G401.6 (cell line): Measurements from ENCODE around the gene EML5.
A peak's percentile ranks its signal among the peaks of the same experiment; 100 is the strongest.
"Not testable (repeated sequence)": the region's sequence is repeated elsewhere in the genome, so short reads cannot be mapped to it uniquely, and the experiment has no call there.

ENCODE experiments used
- FAIRE-seq: peaks from 2 replicates; lab custom pipeline; 2012; peaks lifted over from hg19 to GRCh38; lab: Jason Lieb, UNC

EML5 gene

DNA sequence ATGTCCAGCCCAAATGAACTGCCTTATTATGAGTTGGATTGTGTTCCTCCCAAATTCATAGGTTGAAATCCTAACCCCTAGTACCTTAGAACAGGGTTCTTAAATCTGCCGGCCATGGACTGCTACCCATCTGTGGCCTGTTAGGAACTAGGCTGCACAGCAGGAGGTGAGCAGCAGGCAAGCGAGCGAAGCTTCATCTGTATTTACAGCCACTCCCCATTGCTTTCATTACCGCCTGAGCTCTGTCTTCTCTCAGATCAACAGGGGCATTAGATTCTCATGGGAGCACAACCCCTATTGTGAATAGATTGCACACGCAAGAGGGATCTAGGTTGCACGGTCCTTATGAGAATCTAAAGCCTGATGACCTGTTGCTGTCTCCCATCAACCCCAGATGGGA is 9.8 kb upstream of the EML5 start:
- no peak for FAIRE-seq

GRCh38 chr14:88799522-88799921 is 6.8 kb upstream of the EML5 start:
- no peak for FAIRE-seq

DNA sequence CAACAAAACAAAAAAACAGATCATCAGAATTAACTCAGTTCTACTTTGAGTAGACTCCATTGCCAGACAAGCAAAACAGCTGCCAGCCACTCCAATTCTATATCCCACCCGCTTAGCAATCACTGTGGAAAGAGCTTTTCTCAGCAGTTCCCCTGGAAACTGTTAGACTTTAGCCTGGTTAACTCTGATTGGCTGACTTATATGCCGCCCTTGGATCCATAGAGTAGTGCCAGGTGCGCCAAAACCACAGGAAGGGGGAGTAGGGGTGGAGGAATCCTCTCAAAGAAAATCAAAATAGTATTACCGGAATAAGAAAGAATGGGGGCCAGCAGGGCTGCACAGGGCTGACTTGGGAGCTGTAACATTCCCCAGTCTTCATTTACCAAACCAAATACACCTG is 5.4 kb upstream of the EML5 start:
- no peak for FAIRE-seq

DNA sequence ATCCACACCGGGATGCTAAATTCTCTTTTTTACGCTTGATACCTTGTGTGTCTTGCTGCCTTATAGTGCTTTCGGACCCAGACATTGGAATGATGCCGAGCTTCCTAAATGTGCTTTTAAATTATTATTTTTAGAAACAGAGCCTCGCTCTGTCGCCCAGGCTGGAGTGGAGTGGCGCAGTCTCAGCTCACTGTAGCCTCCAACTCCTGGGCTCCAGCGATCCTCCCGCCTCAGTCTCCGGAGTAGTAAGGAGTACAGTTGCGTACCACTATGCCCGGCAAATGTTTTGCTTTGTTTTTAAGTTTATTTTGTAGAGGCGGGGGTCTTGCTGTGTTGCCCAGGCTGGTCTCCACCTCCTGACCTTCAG is 489 bp upstream of the EML5 start:
- no peak for FAIRE-seq

DNA sequence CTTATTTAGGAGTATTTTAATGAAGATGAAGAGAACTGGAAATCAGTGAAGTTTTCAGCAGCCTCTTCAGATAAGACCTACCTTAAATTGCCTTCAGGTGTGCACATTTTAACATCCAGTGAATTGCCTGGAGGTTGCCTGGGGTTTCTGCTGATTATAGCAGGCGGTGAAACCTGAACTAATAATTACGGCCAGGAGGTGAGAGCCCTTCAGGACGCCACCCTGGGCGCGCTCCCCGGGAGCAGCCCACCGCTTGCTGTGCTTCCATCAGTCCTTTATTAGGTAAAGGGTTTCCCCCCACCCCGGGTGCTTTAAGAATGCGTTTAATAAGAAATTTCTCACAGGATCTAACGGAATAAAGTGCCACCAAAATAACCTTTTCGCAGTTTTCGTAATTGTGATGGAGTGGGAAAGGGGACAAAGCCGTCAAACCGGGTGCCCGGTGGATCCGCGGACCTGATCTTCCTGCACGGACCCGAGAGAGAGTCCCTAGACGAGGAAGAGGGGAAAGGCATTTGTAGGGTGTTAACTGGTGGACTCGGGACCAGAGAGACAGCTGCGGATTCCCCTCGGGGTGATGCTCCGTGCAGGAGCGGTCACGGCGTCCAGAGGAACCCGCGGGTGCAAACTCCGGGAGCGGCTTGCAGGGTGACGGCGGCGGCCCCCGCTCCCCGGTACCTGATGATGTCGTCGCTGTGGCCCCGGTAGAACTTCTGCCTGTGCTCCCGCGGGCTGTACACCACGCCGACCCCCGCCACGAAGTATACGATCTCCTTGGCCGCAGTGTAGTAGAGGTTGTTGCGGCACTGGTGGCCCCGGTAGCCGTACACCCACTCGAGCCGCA is 902 bp downstream of the EML5 start:
- FAIRE-seq = no peak

GRCh38 chr14:88791252-88791621 is 1.5 kb downstream of the EML5 start:
- FAIRE-seq = no peak

DNA sequence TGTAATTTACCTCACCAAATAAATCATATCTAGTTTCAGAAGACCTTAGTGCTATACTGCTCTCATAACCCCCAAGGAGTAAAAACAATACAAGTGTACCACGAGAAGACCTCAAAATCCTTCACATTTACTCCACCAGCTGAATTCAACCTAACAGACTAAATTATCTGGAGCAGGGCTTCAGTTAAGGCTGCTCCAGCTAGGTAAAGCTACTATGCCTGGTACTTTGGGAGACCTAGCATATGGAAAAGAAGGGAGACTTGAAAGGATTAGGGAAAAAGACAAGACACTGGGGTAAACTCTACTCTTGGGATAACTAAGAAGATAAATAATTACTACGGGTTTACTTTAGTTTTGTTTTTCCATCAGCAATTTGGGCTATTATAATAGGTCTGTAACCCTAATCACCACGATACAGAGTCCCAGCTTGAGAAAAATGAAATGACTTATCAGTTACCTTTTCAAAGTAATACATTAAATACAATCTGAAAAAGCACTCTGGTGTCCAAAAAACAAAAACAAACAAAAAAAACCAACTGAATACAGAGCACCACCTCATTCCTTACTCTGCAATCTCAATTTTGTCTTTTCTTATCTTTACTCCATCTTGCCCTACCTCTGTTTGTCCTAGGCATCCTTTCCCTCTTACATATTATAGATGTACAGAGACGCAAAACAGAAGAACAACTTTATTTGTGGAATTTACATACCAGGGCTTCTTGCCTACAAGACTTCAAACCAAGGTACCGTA is 2.1 kb downstream of the EML5 start:
- no peak for FAIRE-seq

DNA sequence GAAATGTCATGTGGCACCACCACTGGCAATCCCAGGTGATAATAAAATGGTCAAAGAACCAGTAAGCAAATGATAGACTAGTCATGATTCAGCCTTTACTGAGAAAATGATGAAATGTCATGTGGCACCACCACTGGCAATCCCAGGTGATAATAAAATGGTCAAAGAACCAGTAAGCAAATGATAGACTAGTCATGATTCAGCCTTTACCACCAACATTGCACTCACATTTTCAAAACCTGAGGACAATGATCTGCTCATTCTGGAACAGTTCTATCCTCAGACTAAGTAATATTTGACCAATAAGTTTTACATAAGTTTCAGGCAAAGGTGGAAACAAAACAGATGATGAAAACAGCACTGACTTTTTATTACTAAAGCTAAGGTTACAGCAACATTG is 3.2 kb downstream of the EML5 start:
- FAIRE-seq = not testable (repeated sequence)

DNA sequence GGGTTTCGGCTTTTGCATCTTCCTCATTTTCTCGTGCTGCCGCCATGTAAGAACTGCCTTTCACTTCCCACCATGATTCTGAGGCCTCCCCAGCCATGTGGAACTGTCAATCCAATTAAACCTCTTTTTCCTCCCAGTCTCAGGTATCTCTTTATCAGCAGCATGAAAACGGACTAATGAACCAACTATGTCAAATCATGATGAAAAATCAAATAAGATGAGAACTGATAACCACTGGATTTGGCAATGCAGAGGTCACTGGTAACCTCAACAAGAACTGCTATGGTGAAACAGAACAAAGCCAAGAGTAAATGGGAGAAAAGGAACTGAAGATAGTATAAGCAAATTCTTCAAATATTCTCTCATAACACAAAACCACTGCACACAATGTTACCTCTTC is 6.0 kb downstream of the EML5 start:
- FAIRE-seq = no peak

GRCh38 chr14:88785911-88786310 is 6.8 kb downstream of the EML5 start:
- no peak for FAIRE-seq

DNA sequence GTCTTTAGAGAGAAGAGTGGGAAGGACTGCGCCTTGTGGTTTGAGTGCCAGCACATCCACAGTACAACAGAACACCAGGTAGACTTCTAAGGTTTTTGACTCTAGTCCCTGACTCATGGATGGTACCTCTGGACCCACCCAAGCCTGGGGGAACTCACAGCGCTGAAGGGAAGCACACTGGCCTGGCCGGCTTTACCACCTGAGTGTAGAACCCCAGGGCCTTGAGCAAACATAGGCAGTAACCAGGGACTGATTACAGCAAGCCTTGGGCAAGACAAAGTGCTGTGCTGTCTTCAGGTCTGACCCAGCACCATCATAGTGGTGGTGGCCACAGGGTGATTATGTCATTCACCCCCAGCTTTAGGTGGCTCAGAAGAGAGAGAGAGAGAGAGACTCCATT is 17.2 kb downstream of the EML5 start:
- FAIRE-seq = no peak

GRCh38 chr14:88770736-88771135 is 22.0 kb downstream of the EML5 start:
- FAIRE-seq = no peak

DNA sequence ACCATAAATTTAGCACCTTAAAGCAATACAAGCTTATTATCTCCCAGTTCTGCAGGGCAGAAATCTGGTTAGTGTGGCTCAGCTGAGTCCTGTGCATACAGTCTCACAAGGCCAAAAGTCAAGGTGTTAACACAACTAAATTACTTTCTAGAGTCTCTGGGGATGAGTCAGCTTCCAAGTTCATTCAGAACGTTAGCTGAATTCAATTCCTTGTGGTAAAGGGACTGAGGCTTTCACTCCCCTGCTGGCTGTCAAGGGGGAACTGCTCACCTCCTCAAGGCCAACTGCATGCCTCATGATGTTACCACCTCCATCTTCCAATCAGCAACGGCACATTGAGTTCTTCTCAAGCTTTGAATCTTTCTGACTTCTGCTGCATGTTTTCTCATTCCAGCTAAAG is 27.6 kb downstream of the EML5 start:
- no peak for FAIRE-seq

DNA sequence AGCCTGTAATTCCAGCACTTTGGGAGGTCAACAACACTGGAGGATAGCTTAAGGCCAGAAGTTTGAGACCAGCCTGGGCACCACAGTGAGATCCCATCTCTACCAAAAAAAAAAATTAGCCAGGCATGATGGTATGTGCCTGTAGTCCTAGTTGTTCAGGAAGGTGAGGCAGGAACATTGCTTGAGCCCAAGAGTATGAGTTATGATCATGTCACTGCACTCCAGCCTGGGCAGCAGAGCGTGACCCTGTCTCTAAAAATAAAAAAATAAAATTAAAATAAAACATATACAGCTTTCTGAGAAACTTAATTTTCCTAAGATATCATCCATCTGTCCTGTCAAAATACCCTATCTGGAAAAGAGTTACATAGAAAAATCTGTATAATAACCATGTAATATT is 38.9 kb downstream of the EML5 start:
- FAIRE-seq = no peak

GRCh38 chr14:88750945-88751344 is 41.8 kb downstream of the EML5 start:
- no peak for FAIRE-seq

GRCh38 chr14:88750413-88750812 is 42.3 kb downstream of the EML5 start:
- FAIRE-seq = no peak

GRCh38 chr14:88749139-88749538 is 43.6 kb downstream of the EML5 start:
- no peak for FAIRE-seq

- no peak for FAIRE-seq
Measured at GRCh38 chr14:88748288-88748687, 44.5 kb downstream of the EML5 start.

DNA sequence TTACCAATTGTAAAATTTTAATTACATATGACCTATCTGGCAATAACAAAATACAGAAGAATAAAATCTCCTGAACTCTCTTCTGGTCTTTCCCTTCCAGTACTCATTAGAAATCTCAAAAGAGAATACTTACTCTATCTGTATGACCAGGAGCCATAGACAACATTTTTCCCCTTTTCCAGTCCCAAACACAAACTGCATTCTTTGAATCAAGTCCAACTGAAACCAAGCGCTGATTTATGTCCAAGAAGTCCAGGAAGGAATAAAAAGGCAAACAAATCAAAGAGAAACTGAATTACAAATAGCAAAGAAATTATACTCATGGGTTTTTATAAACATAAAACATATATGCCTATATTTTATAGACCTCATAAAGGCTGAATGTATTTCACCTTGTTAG is 46.7 kb downstream of the EML5 start:
- FAIRE-seq = no peak

DNA sequence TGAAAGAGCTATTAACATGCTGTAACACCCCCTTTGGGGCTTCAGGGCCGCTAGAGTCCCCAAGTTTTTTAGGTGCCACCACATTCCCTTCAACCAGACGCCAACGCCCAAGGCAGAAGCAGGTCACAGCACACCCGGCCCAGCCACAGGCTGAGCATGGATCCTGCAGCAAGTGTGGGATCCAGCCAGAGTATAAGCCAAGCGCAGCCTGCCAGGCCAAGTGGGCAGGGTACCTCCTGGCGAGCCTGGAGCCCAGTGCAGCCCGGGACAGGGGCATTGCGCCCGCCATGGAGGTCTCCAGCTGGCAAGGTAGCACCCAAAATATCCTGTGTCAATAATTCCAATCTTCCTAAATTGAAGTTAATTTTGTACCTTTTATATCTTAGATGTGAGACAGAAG is 55.5 kb downstream of the EML5 start:
- no peak for FAIRE-seq

DNA sequence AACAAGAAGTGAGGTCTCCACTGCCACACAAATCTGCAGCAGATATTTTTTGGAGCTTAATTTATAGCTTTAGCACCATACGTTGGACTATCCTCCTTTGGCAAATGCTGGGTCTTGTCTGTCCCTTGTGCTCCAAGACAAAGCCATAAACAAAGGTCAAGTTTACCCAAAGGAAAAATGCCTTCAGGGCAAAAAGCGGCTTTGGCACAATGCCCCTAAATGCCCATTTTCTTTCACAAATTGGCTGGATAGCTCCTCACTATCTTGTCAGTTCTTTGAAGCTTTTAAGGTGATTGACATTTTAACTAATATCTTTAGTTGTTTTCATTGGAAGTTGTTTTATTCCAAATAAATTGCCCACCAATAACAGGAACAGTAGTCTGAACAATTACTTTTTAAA is 59.6 kb downstream of the EML5 start:
- no peak for FAIRE-seq

- peak; percentile 13 for FAIRE-seq
Measured at GRCh38 chr14:88729159-88729558, 63.6 kb downstream of the EML5 start.

DNA sequence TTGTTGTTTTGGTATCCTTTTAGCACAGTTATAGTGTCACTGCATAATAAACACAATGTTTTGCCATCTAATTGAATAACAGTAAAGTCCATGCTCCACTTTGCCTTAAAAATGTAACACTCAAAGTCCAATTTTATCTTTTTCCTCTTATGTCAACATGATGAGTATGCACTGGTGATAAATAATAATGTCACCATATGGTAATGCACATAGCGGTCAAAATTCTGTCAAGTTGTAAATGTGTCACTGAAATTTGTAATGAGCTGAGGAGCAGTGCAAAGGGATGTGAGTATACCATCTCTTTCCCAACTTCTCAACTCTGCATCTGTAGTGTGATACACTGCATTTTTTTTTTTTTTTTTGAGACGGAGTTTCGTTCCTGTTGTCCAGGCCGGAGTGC is 65.7 kb downstream of the EML5 start:
- FAIRE-seq = no peak

DNA sequence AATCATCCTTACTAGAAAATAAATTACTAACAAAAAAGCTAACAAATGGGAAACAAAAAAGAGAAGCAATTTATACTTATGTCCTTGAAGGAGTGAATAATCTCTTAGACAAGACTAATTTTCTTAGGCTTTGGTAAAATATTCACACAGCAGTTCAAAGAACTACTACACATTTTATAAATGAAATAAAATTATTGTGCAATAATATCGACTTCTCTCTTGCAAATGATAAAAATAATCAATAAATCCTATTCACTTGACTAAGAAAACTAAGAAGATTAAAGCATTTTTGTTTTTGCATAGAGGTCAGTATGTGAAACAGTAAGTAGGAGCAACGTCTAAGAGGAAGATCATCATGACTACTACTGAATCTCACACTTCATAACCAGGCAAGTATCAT is 82.0 kb downstream of the EML5 start:
- no peak for FAIRE-seq
